Effector memory CD4-positive, alpha-beta T cell (primary cell): ENCODE data around the gene FKRP.
"Not testable (repeated sequence)": the region's sequence is repeated elsewhere in the genome, so short reads cannot be mapped to it uniquely, and the experiment has no call there.

ENCODE experiments used
- DNase-seq, 3 donors: peaks; one replicate each; pipeline ENCODE4 v3.0.0-alpha.2; 2020
- H3K27ac ChIP-seq: 2 replicates; pipeline ENCODE4 v1.7.0; 2013; ENCODE audit warnings: mild to moderate bottlenecking, low read length, moderate library complexity; ENCODE audit not compliant: insufficient read depth, poor library complexity, severe bottlenecking
- H3K27me3 ChIP-seq: replicated peaks from 2 replicates; pipeline ENCODE4 v1.7.0; 2013; ENCODE audit warnings: mild to moderate bottlenecking, low read length; ENCODE audit not compliant: insufficient read depth, control insufficient read depth, poor library complexity, severe bottlenecking
- H3K36me3 ChIP-seq: 2 replicates; pipeline ENCODE4 v1.7.0; 2013; ENCODE audit warnings: mild to moderate bottlenecking, low read length, moderate library complexity; ENCODE audit not compliant: control insufficient read depth, insufficient read depth
- H3K4me1 ChIP-seq: 2 replicates; pipeline ENCODE4 v1.7.0; 2013; ENCODE audit warnings: low read length, mild to moderate bottlenecking; ENCODE audit not compliant: control insufficient read depth, insufficient read depth, poor library complexity, severe bottlenecking
- H3K4me3 ChIP-seq: 2 replicates; pipeline ENCODE4 v1.7.0; 2013; ENCODE audit warnings: low read length, low read depth, mild to moderate bottlenecking; ENCODE audit not compliant: insufficient read depth, poor library complexity, severe bottlenecking
- H3K9me3 ChIP-seq: 2 replicates; pipeline ENCODE4 v1.7.0; 2013; ENCODE audit warnings: mild to moderate bottlenecking, low read length, moderate library complexity; ENCODE audit not compliant: control insufficient read depth

The FKRP gene

DNA sequence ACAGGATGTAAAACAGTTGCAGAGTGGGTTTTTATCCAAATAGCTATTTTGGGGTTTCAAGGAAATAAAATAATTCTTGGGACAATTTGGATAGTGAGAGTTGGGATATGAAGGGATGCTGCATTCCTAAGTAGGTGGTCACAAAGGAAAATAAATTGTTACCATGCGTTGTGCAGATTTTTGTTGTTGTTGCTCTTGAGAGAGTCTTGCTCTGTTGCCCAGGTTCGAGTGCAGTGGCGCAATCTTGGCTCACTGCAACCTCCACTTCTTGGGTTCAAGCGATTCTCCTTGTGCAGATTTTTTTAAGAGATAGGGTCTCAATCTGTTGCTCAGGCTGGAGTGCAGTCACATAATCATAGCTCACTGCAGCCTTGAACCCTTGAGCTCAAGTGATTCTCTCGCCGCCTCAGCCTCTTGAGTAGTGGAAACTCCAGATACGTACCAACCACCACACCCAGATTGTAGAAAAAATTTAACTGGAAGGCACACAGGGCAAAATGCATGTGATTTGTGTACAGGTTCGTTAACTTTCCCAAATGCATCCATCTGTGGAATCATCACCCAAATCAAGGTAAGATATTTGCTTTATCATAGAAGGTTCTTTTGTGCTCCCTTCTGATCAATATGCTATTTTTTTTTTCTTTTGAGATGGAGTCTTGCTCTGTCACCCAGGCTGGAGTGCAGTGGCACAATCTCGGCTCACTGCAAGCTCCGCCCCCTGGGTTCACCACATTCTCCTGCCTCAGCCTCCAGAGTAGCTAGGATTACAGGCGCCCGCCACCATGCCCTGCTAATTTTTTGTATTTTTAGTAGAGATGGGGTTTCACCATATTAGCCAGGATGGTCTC is 26.5 kb downstream of the FKRP start:
- no peak overlapping the region for H3K4me3 ChIP-seq
- H3K9me3 ChIP-seq = no peaks in the 10 kb centered on the region
- H3K27me3 ChIP-seq = no peaks in the 10 kb centered on the region
- no peak overlapping the region for H3K27ac ChIP-seq
- H3K4me1 ChIP-seq = no peaks in the 10 kb centered on the region
- no peak for DNase-seq
- peaks cover 24% of the 10 kb centered on the region for H3K36me3 ChIP-seq

DNA sequence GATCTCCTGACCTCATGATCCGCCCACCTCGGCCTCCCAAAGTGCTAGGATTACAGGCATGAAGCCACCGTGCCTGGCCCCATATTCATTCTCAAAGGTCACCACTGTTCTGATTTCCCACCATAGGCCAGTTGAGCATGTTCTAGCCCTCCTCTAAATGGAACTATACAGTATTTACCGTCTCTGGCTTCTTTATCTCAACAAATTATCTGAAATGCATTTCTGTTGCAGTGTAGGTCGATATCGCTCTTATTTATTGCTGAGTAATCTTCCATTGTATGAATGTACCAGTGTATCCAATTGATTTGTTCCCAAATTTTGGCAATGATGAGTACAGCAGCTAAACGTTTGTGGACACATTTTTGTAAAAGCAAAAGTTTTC is 27.2 kb downstream of the FKRP start:
- no peaks in the 10 kb centered on the region for H3K27me3 ChIP-seq
- DNase-seq = no peak
- peaks cover 24% of the 10 kb centered on the region for H3K36me3 ChIP-seq
- no peaks in the 10 kb centered on the region for H3K4me1 ChIP-seq
- no peaks in the 10 kb centered on the region for H3K9me3 ChIP-seq
- H3K27ac ChIP-seq = no peak overlapping the region
- H3K4me3 ChIP-seq = no peak overlapping the region

DNA sequence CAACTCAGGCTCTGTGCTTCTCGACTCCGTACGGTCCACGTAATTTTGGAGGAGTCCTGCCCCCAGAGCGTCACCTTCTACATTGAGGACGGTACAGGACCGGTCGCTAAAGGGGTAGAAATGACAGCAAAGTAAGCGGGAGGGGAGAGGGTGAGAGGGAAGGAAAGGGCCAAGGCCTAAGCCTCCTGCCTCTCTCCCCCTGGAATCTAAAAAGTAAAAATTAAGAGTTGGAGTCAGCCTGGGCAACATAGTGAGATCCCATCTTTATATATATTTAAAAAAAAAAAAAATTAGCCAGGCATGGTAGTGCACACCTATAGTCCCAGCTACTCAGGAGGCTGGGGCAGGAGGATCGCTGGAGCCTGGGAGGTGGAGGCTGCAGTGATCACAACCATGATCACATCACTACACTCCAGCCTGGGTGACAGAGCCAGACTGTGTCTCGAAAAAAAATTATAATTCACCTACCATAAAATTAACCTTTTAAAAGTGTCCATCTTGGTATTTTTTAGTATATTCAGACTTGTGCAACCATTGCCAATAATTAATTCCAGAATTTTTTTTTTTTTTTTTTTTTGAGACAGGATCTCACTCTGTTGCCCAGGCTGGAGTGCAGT is 29.9 kb downstream of the FKRP start:
- no peaks in the 10 kb centered on the region for H3K9me3 ChIP-seq
- no peaks in the 10 kb centered on the region for H3K4me1 ChIP-seq
- no peak for DNase-seq
- peaks cover 28% of the 10 kb centered on the region for H3K36me3 ChIP-seq
- H3K27me3 ChIP-seq = no peaks in the 10 kb centered on the region
- no peak overlapping the region for H3K4me3 ChIP-seq
- no peak overlapping the region for H3K27ac ChIP-seq

DNA sequence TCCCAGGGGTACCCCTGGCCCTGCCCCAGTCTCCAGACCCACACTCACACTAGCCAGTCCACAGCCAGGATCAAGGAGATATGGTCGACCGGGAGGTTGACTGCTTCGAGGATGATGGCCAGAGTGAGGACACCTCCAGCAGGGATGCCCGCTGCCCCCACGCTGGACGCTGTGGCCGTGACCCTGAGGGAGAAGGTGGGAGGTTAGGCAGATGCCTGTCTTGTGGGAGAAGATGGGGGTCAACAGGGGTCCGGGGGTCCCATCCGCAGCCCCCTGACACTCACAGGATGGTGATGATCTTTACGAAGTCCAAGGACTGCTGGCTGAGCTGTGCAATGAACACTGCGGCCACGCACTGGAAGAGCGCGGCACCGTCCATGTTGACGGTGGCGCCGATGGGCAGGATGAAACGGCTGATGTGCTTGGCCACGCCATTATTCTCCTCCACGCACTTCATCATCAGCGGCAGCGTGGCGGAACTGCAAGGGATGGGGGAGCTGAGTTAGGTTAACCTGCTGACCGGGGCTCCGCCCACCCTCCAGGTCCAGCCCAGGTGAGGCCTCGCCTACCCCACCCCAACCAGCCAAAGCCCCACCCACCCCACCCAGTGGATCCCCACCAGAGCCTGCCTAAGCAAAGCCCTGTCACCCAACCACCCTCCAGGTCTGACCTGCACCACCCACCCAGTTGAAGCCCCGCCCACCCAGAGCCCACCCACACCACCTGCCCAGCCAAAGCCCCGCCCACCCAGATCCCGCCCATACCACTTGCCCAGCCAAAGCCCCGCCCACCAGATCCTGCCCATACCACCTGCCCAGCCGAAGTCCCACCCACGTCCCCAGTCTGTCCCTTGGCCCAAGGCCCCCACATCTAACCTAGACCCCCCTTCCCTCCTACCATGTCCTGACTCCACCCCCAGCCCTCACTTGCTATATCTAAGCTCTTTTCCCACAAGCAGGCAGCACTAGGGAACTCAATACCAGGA is 31.4 kb downstream of the FKRP start:
- Histone ChIP-seq H3K27ac (no peak overlapping the region), H3K4me1 (no peaks in the 10 kb centered on the region), H3K9me3 (no peaks in the 10 kb centered on the region), H3K36me3 (peaks cover 34% of the 10 kb centered on the region), H3K27me3 (no peaks in the 10 kb centered on the region), H3K4me3 (no peak overlapping the region)
- no peak for DNase-seq

DNA sequence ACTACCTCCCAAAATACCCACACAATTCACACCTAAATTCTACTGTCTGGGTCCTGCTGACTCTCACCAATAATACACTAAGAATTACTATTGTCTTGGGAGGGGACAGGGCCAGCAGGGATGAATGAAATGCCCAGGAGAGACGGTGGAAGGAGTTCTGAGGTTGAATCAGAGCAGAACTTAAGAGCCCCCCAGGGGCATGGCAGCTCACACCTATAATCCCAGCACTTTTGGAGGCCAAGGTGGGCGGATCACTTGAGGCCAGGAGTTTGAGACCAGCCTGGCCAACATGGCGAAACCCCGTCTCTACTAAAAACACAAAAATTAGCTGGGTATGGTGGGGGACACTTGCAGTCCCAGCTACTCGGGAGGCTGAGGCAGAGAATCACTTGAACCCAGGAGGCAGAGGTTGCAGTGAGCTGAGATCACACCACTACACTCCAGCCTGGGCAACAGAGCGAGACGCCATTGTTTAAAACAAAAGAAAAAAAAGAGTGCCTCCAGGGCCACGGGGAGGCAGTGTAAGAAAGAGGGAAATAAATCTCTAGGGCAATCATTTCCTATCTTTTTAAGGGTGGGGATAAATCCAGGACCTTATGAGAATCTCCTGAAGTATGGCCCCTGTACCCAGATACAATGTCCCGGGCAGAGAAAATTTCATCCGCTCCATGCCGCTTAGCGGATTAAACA is 32.2 kb downstream of the FKRP start:
- not testable (repeated sequence) for DNase-seq, H3K9me3 ChIP-seq, H3K27me3 ChIP-seq, H3K27ac ChIP-seq, H3K4me1 ChIP-seq, H3K4me3 ChIP-seq
- H3K36me3 ChIP-seq = peaks cover 42% of the 10 kb centered on the region

DNA sequence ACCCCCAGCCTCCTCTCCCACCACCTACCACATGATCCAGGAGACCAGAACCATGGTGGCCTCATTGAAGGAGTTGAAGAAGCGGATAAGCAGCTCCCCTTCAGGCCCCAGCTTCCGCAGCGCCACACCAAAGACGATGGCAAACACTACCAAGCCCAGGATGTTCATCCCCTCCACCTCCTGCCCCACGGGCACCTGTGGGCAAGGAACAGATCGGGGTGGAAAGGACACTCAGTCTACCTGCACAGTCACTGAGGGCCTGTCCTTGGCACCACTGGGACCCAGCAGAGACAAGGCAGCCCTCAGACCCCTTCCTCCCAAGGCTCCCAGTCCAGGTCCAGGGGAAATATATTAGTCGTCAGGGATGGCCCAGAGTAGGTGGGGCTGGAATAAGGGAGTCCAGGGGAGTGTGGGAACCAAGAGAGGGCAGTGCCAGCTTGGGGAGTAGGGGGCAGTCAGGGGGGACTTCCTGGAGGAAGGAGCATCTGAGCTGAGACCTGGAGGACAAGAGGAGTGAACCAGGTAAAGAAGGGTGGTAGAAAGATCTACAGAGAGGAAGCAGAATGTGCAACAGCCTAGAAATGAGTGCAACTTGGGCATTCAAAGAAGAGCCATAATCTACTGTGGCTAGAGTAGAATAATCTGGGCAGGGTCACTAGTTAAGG is 36.6 kb downstream of the FKRP start:
- Histone ChIP-seq H3K4me3 (no peak overlapping the region), H3K4me1 (peaks cover 29% of the 10 kb centered on the region), H3K27ac (no peak overlapping the region), H3K36me3 (peaks cover 18% of the 10 kb centered on the region), H3K27me3 (no peaks in the 10 kb centered on the region), H3K9me3 (no peaks in the 10 kb centered on the region)
- no peak for DNase-seq

DNA sequence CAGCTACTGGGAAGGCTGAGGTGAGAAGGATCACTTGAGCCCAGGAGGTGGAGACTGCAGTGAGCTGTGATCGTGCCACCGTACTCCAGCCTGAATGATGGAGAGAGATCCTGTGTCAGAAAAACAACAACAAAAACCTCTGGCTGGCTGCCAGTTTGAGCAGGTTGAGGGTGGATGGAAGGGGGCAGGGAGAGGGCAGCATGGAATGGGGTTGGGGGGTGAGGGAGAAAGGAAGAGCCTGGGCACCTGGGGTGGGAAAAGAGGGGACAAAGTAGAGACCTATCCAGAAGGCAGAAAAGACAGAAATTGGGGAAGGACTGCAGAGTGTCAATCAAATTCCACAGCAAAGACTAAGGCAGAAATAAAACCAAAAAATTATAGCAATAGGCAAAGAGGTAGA is 37.8 kb downstream of the FKRP start:
- DNase-seq = no peak
- Histone ChIP-seq H3K4me1 (peaks cover 29% of the 10 kb centered on the region), H3K4me3 (no peak overlapping the region)

DNA sequence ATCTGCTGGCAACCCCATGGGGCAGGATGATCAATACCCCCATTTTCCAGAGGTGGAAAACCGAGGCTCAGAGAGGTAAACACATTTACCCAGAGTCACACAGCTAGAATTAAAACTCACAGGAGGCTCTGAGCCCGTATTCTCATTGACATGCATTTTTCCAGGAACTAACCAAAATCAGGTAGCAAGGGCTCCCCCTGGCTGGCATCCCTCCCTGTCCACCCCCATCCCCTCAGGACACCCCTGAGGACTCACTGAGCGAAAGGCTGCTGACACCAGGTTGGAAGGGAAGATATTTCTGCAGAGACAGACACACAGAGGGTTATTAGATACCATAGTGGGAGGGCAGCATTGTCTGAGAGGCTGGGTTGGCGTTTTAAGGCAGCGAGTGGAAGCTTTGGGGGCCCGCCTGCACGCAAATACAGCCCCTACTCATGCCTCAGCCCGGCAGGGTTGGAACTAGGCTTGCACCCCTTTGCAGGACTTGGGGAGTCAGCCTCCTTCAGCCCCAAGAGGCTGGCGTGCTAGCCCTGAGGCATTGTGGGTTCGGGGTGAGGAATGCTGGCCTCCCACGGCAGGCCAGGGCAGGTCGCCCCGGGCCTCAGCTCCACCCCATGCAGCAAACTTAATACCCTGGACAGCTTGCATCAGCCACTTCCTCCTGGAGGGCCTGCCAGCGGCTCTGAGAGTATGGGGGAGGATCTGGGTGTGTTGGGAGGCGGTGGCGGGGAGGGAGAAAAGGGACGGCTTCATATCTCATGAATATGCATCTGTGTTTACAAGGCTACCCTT is 38.6 kb downstream of the FKRP start:
- H3K36me3 ChIP-seq = peaks cover 14% of the 10 kb centered on the region
- H3K9me3 ChIP-seq = no peaks in the 10 kb centered on the region
- peak overlapping the region; percentile 73 for H3K27ac ChIP-seq
- no peaks in the 10 kb centered on the region for H3K27me3 ChIP-seq
- peak in 2 of 3 donors; percentile 13 for DNase-seq
- peak overlapping the region; percentile 43 for H3K4me3 ChIP-seq
- peaks cover 34% of the 10 kb centered on the region for H3K4me1 ChIP-seq

More for the DNA sequence above, 37.8 kb downstream of the FKRP start:
- Histone ChIP-seq H3K36me3 (peaks cover 17% of the 10 kb centered on the region), H3K9me3 (no peaks in the 10 kb centered on the region), H3K27ac (no peak overlapping the region), H3K27me3 (no peaks in the 10 kb centered on the region)
